Trophoblast cell (in vitro differentiated cells and primary cell): Measurements from ENCODE around the gene LRRTM2.

Experiments used
- DNase-seq, 2 donors: peaks; one replicate each; pipeline ENCODE4 v3.0.0-alpha.2; 2016
- H2AFZ ChIP-seq: 2 replicates; pipeline ENCODE4 v1.6.1; 2013; ENCODE audit warnings: low read length, moderate library complexity, mild to moderate bottlenecking; ENCODE audit not compliant: insufficient read depth, poor library complexity
- H2AK5ac ChIP-seq: 2 replicates; pipeline ENCODE4 v1.6.1; 2013; ENCODE audit warnings: mild to moderate bottlenecking, low read length
- H2BK120ac ChIP-seq: 2 replicates; pipeline ENCODE4 v1.6.1; 2013; ENCODE audit warnings: low read length, mild to moderate bottlenecking, moderate library complexity; ENCODE audit not compliant: insufficient read depth, poor library complexity
- H2BK12ac ChIP-seq: 2 replicates; pipeline ENCODE4 v1.6.1; 2013; ENCODE audit warnings: mild to moderate bottlenecking, low read length, moderate library complexity
- H2BK5ac ChIP-seq: 2 replicates; pipeline ENCODE4 v1.6.1; 2013; ENCODE audit warnings: low read length, low read depth, moderate library complexity, mild to moderate bottlenecking; ENCODE audit not compliant: poor library complexity
- H3K14ac ChIP-seq: 2 replicates; pipeline ENCODE4 v1.6.1; 2013; ENCODE audit warnings: mild to moderate bottlenecking, low read length
- H3K18ac ChIP-seq: 2 replicates; pipeline ENCODE4 v1.6.1; 2013; ENCODE audit warnings: mild to moderate bottlenecking, low read length
- H3K23ac ChIP-seq: 2 replicates; pipeline ENCODE4 v1.6.1; 2013; ENCODE audit warnings: low read length
- H3K27ac ChIP-seq: 2 replicates; pipeline ENCODE4 v1.5.1; 2013; ENCODE audit warnings: low read depth, mild to moderate bottlenecking, inconsistent platforms, low read length, moderate library complexity
- H3K27me3 ChIP-seq: 2 replicates; pipeline ENCODE4 v1.6.1; 2013; ENCODE audit warnings: inconsistent platforms, mild to moderate bottlenecking, low read length, moderate library complexity; ENCODE audit not compliant: insufficient read depth
- H3K36me3 ChIP-seq, 2 experiments: 1 replicate in 1 of 2; 2 replicates in 1 of 2; pipeline ENCODE4 v1.6.1; 2013; ENCODE audit warnings: low read length in 2 of 2, mild to moderate bottlenecking in 2 of 2, moderate library complexity in 1 of 2; ENCODE audit not compliant: insufficient read depth in 2 of 2, control insufficient read depth in 1 of 2
- H3K4ac ChIP-seq: 2 replicates; pipeline ENCODE4 v1.6.1; 2013; ENCODE audit warnings: low read depth, mild to moderate bottlenecking, low read length, moderate library complexity
- H3K4me1 ChIP-seq, 2 experiments: 1 replicate in 1 of 2; 2 replicates in 1 of 2; pipeline ENCODE4 v1.6.1; 2013; ENCODE audit warnings: low read length in 2 of 2, mild to moderate bottlenecking in 2 of 2, moderate library complexity in 1 of 2; ENCODE audit not compliant: insufficient read depth in 2 of 2, control insufficient read depth in 1 of 2
- H3K4me2 ChIP-seq: 2 replicates; pipeline ENCODE4 v1.6.1; 2013; ENCODE audit warnings: inconsistent platforms, mild to moderate bottlenecking, low read length, moderate library complexity
- H3K4me3 ChIP-seq: 2 replicates; pipeline ENCODE4 v1.5.1; 2013; ENCODE audit warnings: mild to moderate bottlenecking, low read depth, low read length, inconsistent platforms
- H3K79me1 ChIP-seq: one replicate; pipeline ENCODE4 v1.6.1; 2013; ENCODE audit warnings: low read length
- H3K79me2 ChIP-seq: 2 replicates; pipeline ENCODE4 v1.6.1; 2013; ENCODE audit warnings: low read length, mild to moderate bottlenecking; ENCODE audit not compliant: control insufficient read depth, insufficient read depth, poor library complexity
- H3K9ac ChIP-seq: 2 replicates; pipeline ENCODE4 v1.6.1; 2013; ENCODE audit warnings: mild to moderate bottlenecking, low read length
- H3K9me3 ChIP-seq: 2 replicates; pipeline ENCODE4 v1.6.1; 2013; ENCODE audit warnings: low read depth, mild to moderate bottlenecking, control low read depth, inconsistent platforms, low read length; ENCODE audit not compliant: insufficient read depth
- H4K12ac ChIP-seq: 2 replicates; pipeline ENCODE4 v1.6.1; 2013; ENCODE audit warnings: low read depth, mild to moderate bottlenecking, low read length, moderate library complexity
- H4K8ac ChIP-seq: 2 replicates; pipeline ENCODE4 v1.6.1; 2013; ENCODE audit warnings: low read depth, mild to moderate bottlenecking, low read length, moderate library complexity
- H4K91ac ChIP-seq: one replicate; pipeline ENCODE4 v1.6.1; 2013; ENCODE audit warnings: low read depth, mild to moderate bottlenecking, low read length, moderate library complexity
- WGBS: extraction: QIAGEN DNeasy Blood & Tissue Kit; methylation state at CpG from one replicate; pipeline ENCODE4 v1.1.7; 2013; ENCODE audit warnings: missing lambda C conversion rate; ENCODE audit not compliant: insufficient read length, insufficient coverage; ENCODE audit errors: extremely low coverage; 5-methylcytosine and 5-hydroxymethylcytosine counted together

The LRRTM2 gene

GRCh38 chr5:138824516-138824915 is 50.6 kb downstream of the LRRTM2 start:
- WGBS, result no CpG with 5 or more reads among the region's 7 CpGs
- Histone ChIP-seq H3K79me1 (no peaks in the 10 kb centered on the region), H3K4me2 (no peak overlapping the region), H2AFZ (no peak overlapping the region), H3K23ac (no peak overlapping the region), H2BK120ac (no peak overlapping the region), H3K79me2 (no peaks in the 10 kb centered on the region), H3K9me3 (no peaks in the 10 kb centered on the region), H4K8ac (no peak overlapping the region), H3K27ac (no peak overlapping the region), H3K14ac (no peak overlapping the region), H3K4me1 (no peaks in the 10 kb centered on the region), H2BK12ac (no peak overlapping the region), H3K9ac (no peak overlapping the region), H3K18ac (no peak overlapping the region), H4K91ac (no peak overlapping the region), H2AK5ac (no peak overlapping the region), H2BK5ac (no peak overlapping the region), H3K36me3 (peaks cover 9 to 12% of the 10 kb centered on the region in 2 experiments), H4K12ac (no peak overlapping the region), H3K4me3 (no peak overlapping the region), H3K27me3 (no peaks in the 10 kb centered on the region), H3K4ac (no peak overlapping the region)
- DNase-seq, result peak; percentile 4 to 34

- H2BK120ac ChIP-seq, result no peak overlapping the region
- no peak overlapping the region for H3K9ac ChIP-seq
- no peaks in the 10 kb centered on the region for H3K27me3 ChIP-seq
- no peak overlapping the region for H3K18ac ChIP-seq
- peaks cover 9 to 15% of the 10 kb centered on the region in 2 experiments for H3K36me3 ChIP-seq
- no peak overlapping the region for H4K91ac ChIP-seq
- H3K4me1 ChIP-seq, result peaks cover 0 to 7% of the 10 kb centered on the region in 2 experiments
- H3K14ac ChIP-seq, result no peak overlapping the region
- H2BK5ac ChIP-seq, result no peak overlapping the region
- H3K79me1 ChIP-seq, result no peaks in the 10 kb centered on the region
- no peak overlapping the region for H2AFZ ChIP-seq
- no peak overlapping the region for H4K12ac ChIP-seq
- peaks cover 7% of the 10 kb centered on the region for H3K79me2 ChIP-seq
- no CpG with 5 or more reads among the region's 3 CpGs for WGBS
- no peaks in the 10 kb centered on the region for H3K9me3 ChIP-seq
- DNase-seq, result no peak
- H3K27ac ChIP-seq, result no peak overlapping the region
- H3K4me3 ChIP-seq, result no peak overlapping the region
- H3K4me2 ChIP-seq, result no peak overlapping the region
- no peak overlapping the region for H3K23ac ChIP-seq
- H4K8ac ChIP-seq, result no peak overlapping the region
- no peak overlapping the region for H2BK12ac ChIP-seq
- H3K4ac ChIP-seq, result no peak overlapping the region
- H2AK5ac ChIP-seq, result no peak overlapping the region
Observed at GRCh38 chr5:138820695-138821094, 54.4 kb downstream of the LRRTM2 start.

GRCh38 chr5:138819081-138819480 is 56.1 kb downstream of the LRRTM2 start:
- Histone ChIP-seq H3K9me3 (no peaks in the 10 kb centered on the region), H2BK12ac (no peak overlapping the region), H3K4ac (peak overlapping the region; percentile 18), H2AFZ (no peak overlapping the region), H4K8ac (no peak overlapping the region), H3K27ac (no peak overlapping the region), H2BK5ac (no peak overlapping the region), H4K12ac (peak overlapping the region; percentile 51), H3K36me3 (peaks cover 9 to 16% of the 10 kb centered on the region in 2 experiments), H3K23ac (no peak overlapping the region), H3K27me3 (no peaks in the 10 kb centered on the region), H3K14ac (no peak overlapping the region), H3K4me3 (peak overlapping the region; percentile 37), H3K79me1 (no peaks in the 10 kb centered on the region), H2BK120ac (no peak overlapping the region), H3K4me1 (peaks cover 0 to 7% of the 10 kb centered on the region in 2 experiments), H3K79me2 (peaks cover 7% of the 10 kb centered on the region), H3K9ac (no peak overlapping the region), H3K4me2 (no peak overlapping the region), H4K91ac (no peak overlapping the region), H2AK5ac (no peak overlapping the region), H3K18ac (no peak overlapping the region)
- DNase-seq, result no peak
- WGBS, result no CpG with 5 or more reads among the region's 4 CpGs
